Activated T-helper 2 cell treated with anti-CD3 and anti-CD28 coated beads, Interferon-gamma antibody, Interleukin-2, Interleukin-4, amounts not matched to agents 10 μg/mL and 5 μg/mL and 100 μg/mL, durations not matched to agents 14 hours and 24 hours and 36 hours (primary cell): ENCODE results near the gene TPM2. TPM values are rescaled to one million over a fixed set of nuclear protein-coding genes. Genes with fewer than 3 reads are reported as not detected.

ENCODE experiments used
- DNase-seq: peaks from one replicate; pipeline ENCODE4 v3.0.0; 2021; ENCODE audit warnings: low spot score
- H3K27ac Mint-ChIP-seq: one replicate; pipeline ENCODE4 v1.8.0; 2021; ENCODE audit warnings: mixed read lengths
- H3K27me3 Mint-ChIP-seq: one replicate; pipeline ENCODE4 v1.8.0; 2021; ENCODE audit warnings: low read depth, mixed read lengths
- H3K36me3 Mint-ChIP-seq: one replicate; pipeline ENCODE4 v1.8.0; 2021; ENCODE audit warnings: low read depth, mixed read lengths
- H3K4me1 Mint-ChIP-seq: one replicate; pipeline ENCODE4 v1.8.0; 2021; ENCODE audit warnings: low read depth, mixed read lengths
- H3K4me3 Mint-ChIP-seq: one replicate; pipeline ENCODE4 v1.8.0; 2021; ENCODE audit warnings: low read depth, mild to moderate bottlenecking, moderate library complexity, mixed read lengths
- H3K9me3 Mint-ChIP-seq: one replicate; pipeline ENCODE4 v1.8.0; 2021; ENCODE audit warnings: mixed read lengths
- intact Hi-C: fragments of 100-400 bp; cut with micrococcal nuclease; formaldehyde crosslinking; loops from one replicate; pipeline ENCODE4 v1.15.1; 2023
- total RNA-seq: library from RNA; stranded (reverse); gene quantifications from 2 replicates; pipeline ENCODE4 v1.2.3, GENCODE V29; 2022

The TPM2 gene
- total RNA-seq, 1 donor from 2014 or later = 4.6 TPM

DNA sequence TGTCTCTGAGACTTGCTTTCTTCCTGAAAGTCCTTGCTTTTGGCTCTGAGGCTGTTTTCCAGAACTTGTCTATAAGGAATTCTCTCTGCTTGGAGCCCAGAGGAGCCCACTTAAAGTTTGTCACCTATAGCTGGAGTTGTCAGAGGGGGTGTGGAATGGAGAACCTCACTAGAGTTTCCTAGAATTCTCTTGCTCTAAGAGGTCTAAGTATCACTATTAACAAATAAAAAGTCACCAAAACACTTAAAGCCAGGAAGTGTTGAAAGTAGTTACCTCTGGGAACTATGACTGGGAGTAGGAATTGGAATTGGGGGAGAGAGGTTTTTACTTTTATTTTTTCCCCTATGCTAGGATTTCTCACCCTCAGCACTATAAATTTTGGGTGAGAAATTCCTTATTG lies 54.0 kb downstream of the TPM2 start:
- intact Hi-C loops = loop anchor here (2.0 to 5.0 kb wide), 2 partner anchors 17 to 1258 kb away; partner anchors contain the start of genes CD72 and MYORG
- Mint-ChIP-seq H3K4me3 (no peak overlapping the region), H3K27ac (peak overlapping the region; percentile 44), H3K36me3 (peaks cover 14% of the 10 kb centered on the region), H3K9me3 (peaks cover 6% of the 10 kb centered on the region), H3K27me3 (no peaks in the 10 kb centered on the region), H3K4me1 (peaks cover 47% of the 10 kb centered on the region)
- DNase-seq = no peak

Other genes with a start within 250 kb of the TPM2 start
- 5.9 and 6.7 TPM in 2 replicates for gene RUSC2, start 199.8 kb downstream of the TPM2 start, total RNA-seq
- 44.5 and 48.0 TPM in 2 replicates for gene TESK1, start 84.7 kb downstream of the TPM2 start, total RNA-seq
- 11.3 and 11.4 TPM in 2 replicates for gene CD72, start 71.5 kb downstream of the TPM2 start, total RNA-seq
- 90.2 and 92.1 TPM in 2 replicates for gene SIT1, start 39.0 kb downstream of the TPM2 start, total RNA-seq
- 5,290 and 6,583 TPM in 2 replicates for gene RMRP, start 31.9 kb downstream of the TPM2 start, total RNA-seq
- gene CCDC107, start 31.6 kb downstream of the TPM2 start, total RNA-seq = 23.0 TPM in 2 replicates
- 11.1 and 12.3 TPM in 2 replicates for gene ARHGEF39, start 24.7 kb downstream of the TPM2 start, total RNA-seq
- 0.89 and 1.2 TPM in 2 replicates for gene CA9, start 16.0 kb downstream of the TPM2 start, total RNA-seq
- gene TLN1, start 42.3 kb upstream of the TPM2 start, total RNA-seq = 253 and 267 TPM in 2 replicates
- 34.3 and 34.5 TPM in 2 replicates for gene CREB3, start 42.7 kb upstream of the TPM2 start, total RNA-seq
- 54.0 and 57.0 TPM in 2 replicates for gene GBA2, start 59.3 kb upstream of the TPM2 start, total RNA-seq
- gene RGP1, start 59.4 kb upstream of the TPM2 start, total RNA-seq = 17.0 and 17.1 TPM in 2 replicates
- 0.37 and 0.41 TPM in 2 replicates for gene MSMP, start 64.4 kb upstream of the TPM2 start, total RNA-seq
- gene NPR2, start 101.7 kb upstream of the TPM2 start, total RNA-seq = 10.4 and 12.0 TPM in 2 replicates
- 0.82 and 1.5 TPM in 2 replicates for gene SPAG8, start 122.3 kb upstream of the TPM2 start, total RNA-seq
- gene HINT2, start 125.1 kb upstream of the TPM2 start, total RNA-seq = 49.4 and 49.7 TPM in 2 replicates
- not detected in 2 replicates for gene FAM221B, start 138.8 kb upstream of the TPM2 start, total RNA-seq
- gene TMEM8B, start 139.3 kb upstream of the TPM2 start, total RNA-seq = 3.0 and 3.4 TPM in 2 replicates
- gene OR13J1, start 180.5 kb upstream of the TPM2 start, total RNA-seq = not detected in 2 replicates
- not detected in 2 replicates for gene HRCT1, start 216.3 kb upstream of the TPM2 start, total RNA-seq
- not detected in 2 replicates for gene SPAAR, start 219.6 kb upstream of the TPM2 start, total RNA-seq